Muscle of leg (tissue), 11 donors: ENCODE results near the gene SRD5A1. TPM values are rescaled to one million over a fixed set of nuclear protein-coding genes. Genes with fewer than 3 reads are reported as not detected.

Experiments used
- DNase-seq: peaks from one replicate; pipeline ENCODE4 v3.0.0; 2013
- H3K27ac ChIP-seq: one replicate; pipeline ENCODE4 v1.5.1; 2013; ENCODE audit warnings: mild to moderate bottlenecking, low read length, control low read depth
- H3K27me3 ChIP-seq: one replicate; pipeline ENCODE4 v1.6.1; 2013; ENCODE audit warnings: low read length; ENCODE audit not compliant: control insufficient read depth, insufficient read depth
- H3K36me3 ChIP-seq: one replicate; pipeline ENCODE4 v1.6.1; 2013; ENCODE audit warnings: low read length; ENCODE audit not compliant: control insufficient read depth, insufficient read depth
- H3K4me1 ChIP-seq: one replicate; pipeline ENCODE4 v1.6.1; 2013; ENCODE audit warnings: low read length; ENCODE audit not compliant: control insufficient read depth, insufficient read depth
- H3K4me3 ChIP-seq: one replicate; pipeline ENCODE4 v1.5.1; 2013; ENCODE audit warnings: low read length, control low read depth
- H3K9me3 ChIP-seq: replicated peaks from 2 replicates; pipeline ENCODE4 v1.6.1; 2013; ENCODE audit warnings: low read depth, low read length; ENCODE audit not compliant: control insufficient read depth
- WGBS: methylation state at CpG from one replicate; pipeline ENCODE4 v1.1.5; 2013; ENCODE audit warnings: missing lambda C conversion rate; ENCODE audit not compliant: insufficient coverage; 5-methylcytosine and 5-hydroxymethylcytosine counted together
- polyA plus RNA-seq, 8 donors: library from polyadenylated mRNA; unstranded; fragments of 120-200 nt; gene quantifications; one replicate each; pipeline versions ENCODE4 v1.2.1 to v1.2.3, GENCODE V29; 2013; ENCODE audit warnings: inconsistent platforms in 1 of 8, low replicate concordance in 1 of 8; ENCODE audit not compliant: insufficient read length in 8 of 8, insufficient read depth in 1 of 8
- total RNA-seq: library from RNA; stranded (reverse); fragments of 120-200 nt; gene quantifications from one replicate; pipeline ENCODE4 v1.2.4, GENCODE V29; 2013

The SRD5A1 gene
- total and polyA plus RNA-seq, 9 donors: 7.9 to 12.6 (median 9.6) TPM

DNA sequence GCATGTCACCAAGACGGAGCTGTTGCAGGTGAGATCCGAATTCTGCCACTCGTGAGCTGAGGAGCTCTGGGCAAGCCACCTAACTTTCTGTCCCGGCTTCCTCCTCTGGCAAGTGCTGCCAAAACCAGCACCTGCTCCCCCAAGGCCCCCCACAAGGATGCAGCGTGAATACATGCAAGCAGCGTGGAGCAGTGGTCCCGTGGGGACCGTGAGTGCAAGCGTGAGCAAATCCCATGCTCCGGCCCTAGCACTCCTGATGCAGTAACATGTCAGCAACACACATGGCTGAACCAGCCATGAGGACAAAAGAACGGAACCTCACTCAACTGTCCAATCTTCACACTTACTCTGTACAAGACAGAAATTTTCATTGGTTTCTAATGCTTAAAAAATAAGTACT, 31.4 kb upstream of the SRD5A1 start:
- H3K4me3 ChIP-seq: no peak overlapping the region
- 88% methylated on average over 10 of the region's 11 CpGs for WGBS
- DNase-seq: no peak
- H3K27me3 ChIP-seq: no peaks in the 10 kb centered on the region
- H3K4me1 ChIP-seq: no peaks in the 10 kb centered on the region
- no peaks in the 10 kb centered on the region for H3K9me3 ChIP-seq
- peaks cover 76% of the 10 kb centered on the region for H3K36me3 ChIP-seq
- no peak overlapping the region for H3K27ac ChIP-seq

GRCh38 chr5:6602441-6602840, 30.8 kb upstream of the SRD5A1 start:
- Histone ChIP-seq H3K27ac (no peak overlapping the region), H3K27me3 (no peaks in the 10 kb centered on the region), H3K36me3 (peaks cover 75% of the 10 kb centered on the region), H3K4me3 (no peak overlapping the region), H3K4me1 (no peaks in the 10 kb centered on the region), H3K9me3 (no peaks in the 10 kb centered on the region)
- WGBS: 95% methylated on average over 3 of the region's 7 CpGs
- DNase-seq: no peak

DNA sequence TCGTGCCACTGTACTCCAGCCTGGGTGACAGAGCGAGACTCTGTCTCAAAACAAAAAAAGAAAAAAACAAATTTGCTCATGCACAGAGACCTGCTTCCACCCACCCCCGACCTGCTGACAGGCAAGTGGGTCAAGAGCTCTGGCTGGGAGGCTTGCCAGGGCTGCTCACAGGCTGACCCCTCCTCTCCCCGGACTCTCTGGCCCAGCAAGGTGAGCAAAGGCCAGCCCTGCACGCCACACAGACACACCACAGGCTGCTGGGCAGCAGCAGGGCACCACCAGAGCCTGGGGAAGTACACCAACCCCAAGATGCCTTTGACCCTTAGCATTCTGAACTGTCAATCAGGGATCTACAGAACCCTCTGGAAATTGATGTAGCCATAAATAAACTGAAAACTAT, 29.6 kb upstream of the SRD5A1 start:
- no peaks in the 10 kb centered on the region for H3K9me3 ChIP-seq
- H3K27ac ChIP-seq: no peak overlapping the region
- no peaks in the 10 kb centered on the region for H3K27me3 ChIP-seq
- 96% methylated on average over 3 of the region's 5 CpGs for WGBS
- no peak for DNase-seq
- H3K4me1 ChIP-seq: no peaks in the 10 kb centered on the region
- no peak overlapping the region for H3K4me3 ChIP-seq
- peaks cover 72% of the 10 kb centered on the region for H3K36me3 ChIP-seq

DNA sequence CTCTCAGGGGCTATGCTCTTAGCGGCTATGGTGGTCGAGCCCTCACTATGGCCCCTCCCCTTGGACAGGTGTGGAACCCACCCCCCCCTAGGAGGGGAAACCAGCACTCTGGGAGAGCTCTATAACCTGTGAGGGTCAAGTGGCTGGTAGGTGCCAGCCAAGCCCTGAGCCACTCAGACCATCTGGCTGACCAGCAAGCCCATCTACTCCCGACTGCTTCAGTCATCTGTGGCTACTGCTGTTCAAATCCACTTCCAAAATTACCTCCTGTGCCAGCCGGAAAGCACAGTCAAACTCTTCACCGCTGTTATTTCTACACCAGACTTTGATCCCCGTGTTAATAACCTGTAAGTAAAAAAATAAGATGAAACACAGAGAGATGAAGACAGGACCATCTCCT, 28.9 kb upstream of the SRD5A1 start:
- Histone ChIP-seq H3K9me3 (no peaks in the 10 kb centered on the region), H3K4me3 (no peak overlapping the region), H3K36me3 (peaks cover 76% of the 10 kb centered on the region), H3K27ac (no peak overlapping the region), H3K27me3 (no peaks in the 10 kb centered on the region), H3K4me1 (no peaks in the 10 kb centered on the region)
- no peak for DNase-seq
- WGBS: 100% methylated on average over 1 of the region's 6 CpGs

GRCh38 chr5:6604946-6605345, 28.3 kb upstream of the SRD5A1 start:
- H3K36me3 ChIP-seq: peaks cover 76% of the 10 kb centered on the region
- WGBS: 98% methylated on average over 12 of the region's 12 CpGs
- no peak for DNase-seq
- no peak overlapping the region for H3K27ac ChIP-seq
- H3K4me1 ChIP-seq: no peaks in the 10 kb centered on the region
- no peaks in the 10 kb centered on the region for H3K9me3 ChIP-seq
- no peak overlapping the region for H3K4me3 ChIP-seq
- no peaks in the 10 kb centered on the region for H3K27me3 ChIP-seq

- Histone ChIP-seq H3K27me3 (no peaks in the 10 kb centered on the region), H3K4me1 (no peaks in the 10 kb centered on the region), H3K9me3 (no peaks in the 10 kb centered on the region), H3K4me3 (no peak overlapping the region), H3K36me3 (peaks cover 75% of the 10 kb centered on the region), H3K27ac (no peak overlapping the region)
- WGBS: 88% methylated on average over 7 of the region's 9 CpGs
- no peak for DNase-seq
Measured at GRCh38 chr5:6606884-6607558, 26.2 kb upstream of the SRD5A1 start.

DNA sequence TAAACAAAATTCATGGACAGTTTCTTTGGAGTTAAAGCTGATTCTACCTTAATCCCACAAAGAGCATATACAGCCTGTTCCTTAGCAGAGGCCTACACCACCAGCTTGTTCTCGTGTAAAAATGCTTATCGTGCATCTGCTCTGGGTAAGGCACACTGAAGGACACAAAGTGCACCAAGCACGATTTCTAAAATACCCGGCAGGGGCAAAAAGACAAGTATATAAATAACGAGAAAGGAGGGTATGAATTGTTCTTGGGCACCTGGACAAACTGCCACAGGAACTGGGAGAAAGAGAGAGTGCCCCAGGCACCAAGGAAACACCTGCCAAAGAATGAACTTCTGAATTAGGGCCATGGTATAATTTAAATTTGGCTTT, 25.7 kb upstream of the SRD5A1 start:
- Histone ChIP-seq H3K27ac (no peak overlapping the region), H3K27me3 (no peaks in the 10 kb centered on the region), H3K9me3 (no peaks in the 10 kb centered on the region), H3K4me3 (no peak overlapping the region), H3K36me3 (peaks cover 75% of the 10 kb centered on the region), H3K4me1 (no peaks in the 10 kb centered on the region)
- no peak for DNase-seq
- 89% methylated on average over 5 of the region's 5 CpGs for WGBS

DNA sequence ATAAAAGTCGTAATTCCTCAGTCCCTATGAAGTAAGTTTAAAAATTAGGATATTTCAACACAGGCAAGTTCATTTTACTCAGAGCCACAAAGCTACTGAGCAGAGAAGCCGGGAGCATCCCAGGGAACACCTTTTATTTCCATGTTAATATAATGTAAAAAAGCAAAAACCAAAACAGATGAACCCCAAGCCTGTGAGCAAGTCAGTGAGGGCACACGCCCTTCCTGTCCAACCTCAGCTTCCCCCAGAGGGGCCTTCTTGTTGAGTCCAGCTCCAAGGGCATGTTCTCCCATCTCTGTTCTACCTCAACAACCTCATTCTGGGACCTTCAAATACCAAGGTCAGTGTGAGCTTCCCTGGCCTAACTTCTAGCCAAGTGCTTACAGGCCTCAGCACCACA, 25.2 kb upstream of the SRD5A1 start:
- H3K4me3 ChIP-seq: no peak overlapping the region
- peaks cover 76% of the 10 kb centered on the region for H3K36me3 ChIP-seq
- H3K27ac ChIP-seq: no peak overlapping the region
- H3K27me3 ChIP-seq: no peaks in the 10 kb centered on the region
- WGBS: no CpG with 5 or more reads among the region's 3 CpGs
- no peaks in the 10 kb centered on the region for H3K4me1 ChIP-seq
- DNase-seq: no peak
- no peaks in the 10 kb centered on the region for H3K9me3 ChIP-seq

GRCh38 chr5:6611334-6612256, 21.6 kb upstream of the SRD5A1 start:
- H3K4me1 ChIP-seq: peaks cover 7% of the 10 kb centered on the region
- no peak overlapping the region for H3K27ac ChIP-seq

GRCh38 chr5:6615034-6615815, 18.0 kb upstream of the SRD5A1 start:
- WGBS: 77% methylated on average over 4 of the region's 8 CpGs

More at GRCh38 chr5:6611334-6612256, 21.6 kb upstream of the SRD5A1 start:
- H3K36me3 ChIP-seq: peaks cover 82% of the 10 kb centered on the region
- WGBS: 92% methylated on average over 12 of the region's 20 CpGs
- no peak for DNase-seq
- H3K9me3 ChIP-seq: no peaks in the 10 kb centered on the region
- H3K4me3 ChIP-seq: no peak overlapping the region
- no peaks in the 10 kb centered on the region for H3K27me3 ChIP-seq

More at GRCh38 chr5:6615034-6615815, 18.0 kb upstream of the SRD5A1 start:
- H3K9me3 ChIP-seq: no peaks in the 10 kb centered on the region
- H3K36me3 ChIP-seq: peaks cover 69% of the 10 kb centered on the region
- H3K4me1 ChIP-seq: peaks cover 7% of the 10 kb centered on the region
- H3K27me3 ChIP-seq: no peaks in the 10 kb centered on the region
- peak; percentile 50 for DNase-seq
- H3K4me3 ChIP-seq: no peak overlapping the region
- no peak overlapping the region for H3K27ac ChIP-seq
